K562 (cell line): Measurements from ENCODE around the gene RBM20. TPM values are rescaled to one million over a fixed set of nuclear protein-coding genes. Genes with fewer than 3 reads are reported as not detected.

Source experiments
- ATAC-seq: fragments of 200-7000 bp; cut with Tn5 transposase; 3 replicates; pipeline ENCODE4 v1.9.1; 2020; ENCODE audit warnings: moderate library complexity
- BruUV-seq: library from RNA; stranded (reverse); fragments of 400-500 nt; replicated peaks from 2 replicates; lab custom pipeline; 2021; lab: Mats Ljungman, UMichigan
- CTCF ChIA-PET: fragments of 300-600 bp; formaldehyde crosslinking; extraction: SDS; loops from one replicate; lab custom pipeline; 2021; ENCODE audit warnings: low intra/inter-chr PET ratio; lab: Yijun Ruan, JAX
- POLR2A ChIA-PET: fragments of 300-600, 350-650 bp; sonication (Branson Sonifier 250); formaldehyde crosslinking; extraction: SDS; loops from one replicate; lab custom pipeline; 2021; ENCODE audit warnings: antibody characterized with exemption, inconsistent platforms; lab: Yijun Ruan, JAX
- DNase-seq, 4 experiments: peaks; one replicate each; pipeline versions ENCODE4 v3.0.0 to v3.0.0-alpha.2; 2011 to 2018; ENCODE audit warnings: low spot score in 3 of 4, mixed read lengths in 3 of 4; ENCODE audit errors: extremely low read depth in 1 of 4
- FAIRE-seq: peaks from 2 replicates; lab custom pipeline; 2011; peaks lifted over from hg19 to GRCh38; lab: Jason Lieb, UNC
- H2AFZ ChIP-seq: 2 replicates; pipeline ENCODE4 v1.6.0; 2011; ENCODE audit warnings: low read depth, low read length, control low read depth, inconsistent platforms
- H3K27ac ChIP-seq: fragments of 200-600 bp; 3 replicates; pipeline ENCODE4 v1.8.0; 2011; ENCODE audit warnings: low read depth, mild to moderate bottlenecking, control low read depth, inconsistent platforms, low read length, moderate library complexity, mixed read lengths; ENCODE audit errors: extremely low read depth
- H3K27me3 ChIP-seq, 2 experiments: fragments of 300-600 bp in 1 of 2; 2 replicates in 1 of 2; 3 replicates in 1 of 2; pipeline versions ENCODE4 v1.6.0 to v1.8.0; 2011; ENCODE audit warnings: inconsistent platforms in 2 of 2, low read length in 2 of 2, mild to moderate bottlenecking in 1 of 2, mixed read lengths in 1 of 2, moderate library complexity in 1 of 2; ENCODE audit not compliant: control insufficient read depth in 2 of 2, insufficient read depth in 2 of 2
- H3K36me3 ChIP-seq: fragments of 300-600 bp; 3 replicates; pipeline ENCODE4 v1.8.0; 2011; ENCODE audit warnings: mild to moderate bottlenecking, low read length, inconsistent platforms; ENCODE audit not compliant: control insufficient read depth, insufficient read depth
- H3K4me1 ChIP-seq, 2 experiments: fragments of 200-600 bp in 1 of 2; replicated peaks in 1 of 2; 2 replicates in 1 of 2; 3 replicates in 1 of 2; pipeline versions ENCODE4 v1.5.1 to v1.8.0; 2011; ENCODE audit warnings: inconsistent platforms in 2 of 2, low read length in 2 of 2, mild to moderate bottlenecking in 1 of 2, mixed read lengths in 1 of 2, moderate library complexity in 1 of 2; ENCODE audit not compliant: control insufficient read depth in 2 of 2, insufficient read depth in 2 of 2
- H3K4me2 ChIP-seq: 2 replicates; pipeline ENCODE4 v1.6.1; 2011; ENCODE audit warnings: low read length, control low read depth, inconsistent platforms, mixed read lengths; ENCODE audit not compliant: insufficient read depth
- H3K4me3 ChIP-seq: fragments of 200-600 bp; sonication (generic), shearing (Covaris generic); 2 replicates; pipeline ENCODE4 v1.5.1; 2016; ENCODE audit warnings: control low read depth, inconsistent platforms
- H3K79me2 ChIP-seq: fragments of 200-600 bp; 3 replicates; pipeline ENCODE4 v1.8.0; 2011; ENCODE audit warnings: low read length, inconsistent platforms; ENCODE audit not compliant: control insufficient read depth, insufficient read depth
- H3K9ac ChIP-seq, 2 experiments: 2 replicates each; pipeline versions ENCODE4 v1.6.0 to v1.6.1; 2011; ENCODE audit warnings: low read depth in 2 of 2, low read length in 2 of 2, control low read depth in 1 of 2, inconsistent platforms in 1 of 2, mild to moderate bottlenecking in 1 of 2, mixed read lengths in 1 of 2; ENCODE audit not compliant: insufficient read depth in 1 of 2
- H3K9me1 ChIP-seq: one replicate; pipeline ENCODE4 v1.6.0; 2011; ENCODE audit warnings: inconsistent platforms, mild to moderate bottlenecking, low read length, moderate library complexity; ENCODE audit not compliant: control insufficient read depth, insufficient read depth
- H3K9me3 ChIP-seq: replicated peaks from 2 replicates; pipeline ENCODE4 v1.5.1; 2011; ENCODE audit warnings: low read depth, low read length, inconsistent platforms; ENCODE audit not compliant: control insufficient read depth, insufficient read depth
- H4K20me1 ChIP-seq: replicated peaks from 2 replicates; pipeline ENCODE4 v1.6.1; 2011; ENCODE audit warnings: low read length, inconsistent platforms, mixed read lengths; ENCODE audit not compliant: control insufficient read depth, insufficient read depth
- AFF4 ChIP-seq: sonication (generic); formaldehyde crosslinking; IDR thresholded peaks from 2 replicates; pipeline ENCODE4 v1.8.0; 2023; ENCODE audit warnings: mild to moderate bottlenecking, missing genetic modification reagents
- CBFA2T2 ChIP-seq: fragments of 450-650 bp; conservative IDR thresholded peaks from 2 replicates; pipeline ENCODE4 v1.6.1; 2017; ENCODE audit warnings: mild to moderate bottlenecking
- HMBOX1 ChIP-seq: sonication (generic); IDR thresholded peaks from 2 replicates; pipeline ENCODE4 v1.6.1; 2016
- HMGN3 ChIP-seq: IDR thresholded peaks from 2 replicates; pipeline ENCODE4 v1.6.1; 2011; ENCODE audit warnings: borderline replicate concordance, low read depth, mild to moderate bottlenecking, mixed read lengths, low read length; ENCODE audit not compliant: insufficient read length; ENCODE audit errors: extremely low read depth
- ILF3 ChIP-seq: fragments of 450-650 bp; IDR thresholded peaks from 2 replicates; pipeline ENCODE4 v1.6.1; 2018; ENCODE audit warnings: antibody characterized with exemption, mild to moderate bottlenecking, moderate library complexity, borderline replicate concordance
- MED1 ChIP-seq: sonication (generic); formaldehyde crosslinking; IDR thresholded peaks from 2 replicates; pipeline ENCODE4 v1.8.1; 2023; ENCODE audit warnings: missing genetic modification reagents, borderline replicate concordance
- MEF2A ChIP-seq: IDR thresholded peaks from 2 replicates; pipeline ENCODE4 v1.6.1; 2011; ENCODE audit warnings: low read depth, mild to moderate bottlenecking, low read length, moderate library complexity; ENCODE audit not compliant: control insufficient read depth
- MITF ChIP-seq: IDR thresholded peaks from 2 replicates; pipeline ENCODE4 v1.6.1; 2014; ENCODE audit warnings: antibody characterized with exemption
- MYNN ChIP-seq, 2 experiments: sonication (generic); formaldehyde crosslinking in 1 of 2; IDR thresholded peaks; 2 replicates each; pipeline versions ENCODE4 v1.5.0 to v1.6.1; 2016 to 2020; ENCODE audit warnings: antibody characterized with exemption in 1 of 2, missing genetic modification reagents in 1 of 2
- NR1H2 ChIP-seq: sonication (generic); formaldehyde crosslinking; IDR thresholded peaks from 2 replicates; pipeline ENCODE4 v1.4.0; 2020; ENCODE audit warnings: mild to moderate bottlenecking, missing genetic modification reagents
- RCOR1 ChIP-seq, 2 experiments: IDR thresholded peaks; 2 replicates each; pipeline ENCODE4 v1.6.1; 2012; ENCODE audit warnings: low read depth in 2 of 2, low read length in 2 of 2, borderline replicate concordance in 1 of 2, improper control_type of control experiment in 1 of 2
- ZNF644 ChIP-seq: fragments of 200-800 bp; sonication (Bioruptor generic); IDR thresholded peaks from 2 replicates; pipeline ENCODE4 v1.6.1; 2016; ENCODE audit warnings: low read depth, missing genetic modification characterization, missing compliant biosample characterization
- WGBS: fragments of 100-300 bp; shearing (Covaris generic); methylation state at CpG from one replicate; pipeline ENCODE4 v1.1.6; 2016; ENCODE audit warnings: low coverage, mixed read lengths; ENCODE audit not compliant: insufficient coverage; ENCODE audit errors: missing lambda C conversion rate; 5-methylcytosine and 5-hydroxymethylcytosine counted together
- in situ Hi-C: fragments of 300-500 bp; cut with MboI; formaldehyde crosslinking; loops from 4 replicates; pipeline ENCODE4 v1.15.0; 2018; ENCODE audit warnings: inconsistent platforms, mixed read lengths
- intact Hi-C: fragments of 100-400 bp; cut with micrococcal nuclease; formaldehyde crosslinking; loops from 2 replicates; pipeline ENCODE4 v1.14.2; 2022
- polyA plus RNA-seq, 8 experiments: library from polyadenylated mRNA; depleted of rRNA in 4 of 8; stranded (reverse) in 5 of 8; unstranded in 3 of 8; fragments of >200 nt; fragmentation: Nextera tagmentation in 2 of 8; fragmentation: Illumina TruSeq in 1 of 8; extraction: Ambion mirVana in 2 of 8; extraction: Trizol in 1 of 8; gene quantifications; 2 replicates each; pipeline versions ENCODE4 v1.2.1 to v1.2.3, GENCODE V29; 2011 to 2014; ENCODE audit warnings: inconsistent platforms in 1 of 8, missing spikeins in 1 of 8
- total RNA-seq, 7 experiments: library from RNA; depleted of rRNA in 6 of 7; stranded (reverse); fragments of >200 nt in 6 of 7; fragmentation: Illumina TruSeq in 2 of 7; extraction: Trizol in 2 of 7; gene quantifications; 2 replicates each; pipeline versions ENCODE4 v1.2.1 to v1.2.3, GENCODE V29; 2011 to 2021; ENCODE audit warnings: low replicate concordance in 1 of 7

RBM20 gene
- total and polyA plus RNA-seq, 9 of the 15 experiments (the other 6 are each of a cell fraction or from before 2014, with no cell fraction given), result 0.63 to 5.7 (median 3.2) TPM

- intact Hi-C loops (loop anchor here (5.0 kb wide), 1 partner anchor 70 kb away; no protein-coding TSS in a partner anchor), in situ Hi-C loops (no loop called here)
- 14% methylated on average over 4 of the region's 4 CpGs for WGBS
- DNase-seq (peak in 2 of 4 experiments; percentile 15 to 38), ATAC-seq (peak; percentile 70), FAIRE-seq (peak; percentile 23)
- no peaks in the 10 kb centered on the region for H3K79me2 ChIP-seq
- H4K20me1 ChIP-seq, result no peaks in the 10 kb centered on the region
- peaks cover 7 to 15% of the 10 kb centered on the region in 2 experiments; a peak in 4 of 5 replicates for H3K4me1 ChIP-seq
- no peaks in the 10 kb centered on the region for H3K9me1 ChIP-seq
- no peak overlapping the region for H3K4me2 ChIP-seq
- ChIA-PET POLR2A (interaction anchor here (0.6 kb wide), 1 partner anchor 54 kb away, joined by 3 read pairs; no protein-coding TSS in a partner anchor), CTCF (no interaction called here)
- no peaks in the 10 kb centered on the region for H3K9me3 ChIP-seq
- no peak overlapping the region for H3K4me3 ChIP-seq
- no peak overlapping the region for H3K27ac ChIP-seq
- BruUV-seq, result no TSS peak
- no peaks in the 10 kb centered on the region for H3K27me3 ChIP-seq
- 0 out of 4 replicates have a peak overlapping the region, but pooled peaks of 1 of the 2 experiments have one; percentile 64 for H3K9ac ChIP-seq
- H3K36me3 ChIP-seq, result peaks cover 29% of the 10 kb centered on the region; the same call in 2 of the 3 replicates
- H2AFZ ChIP-seq, result no peak overlapping the region
- TF ChIP-seq MYNN (IDR thresholded peaks at IDR 0.05), result no peak
- TF ChIP-seq MYNN (CRISPR knock-in tag; IDR thresholded peaks at IDR 0.05), result no peak
- 0 out of 2 replicates have a peak, but pooled peaks have one; percentile 21 for TF ChIP-seq MITF
- TF ChIP-seq ILF3, result no peak
- no peak for TF ChIP-seq ZNF644 (tag)
- TF ChIP-seq HMBOX1, result peak; percentile 45
- no peak for TF ChIP-seq AFF4 (CRISPR knock-in tag)
- TF ChIP-seq MEF2A, result peak; percentile 56; the same call in 1 of the 2 replicates
- no peak for TF ChIP-seq HMGN3
- no peak for TF ChIP-seq CBFA2T2
- TF ChIP-seq MED1 (CRISPR knock-in tag), result no peak
- no peak for TF ChIP-seq RCOR1 (IDR thresholded peaks at IDR 0.05; ENCODE audit: borderline replicate concordance in 1 of 2, low read depth in 2 of 2, low read length in 2 of 2)
- no peak for TF ChIP-seq NR1H2 (CRISPR knock-in tag)
Observed at GRCh38 chr10:110822035-110822711, 178.0 kb downstream of the RBM20 start.
